GM19240 (cell line): Measurements from ENCODE around the gene MFGE8.
"Not testable (repeated sequence)": the region's sequence is repeated elsewhere in the genome, so short reads cannot be mapped to it uniquely, and the experiment has no call there.

Source experiments
- DNase-seq: peaks from one replicate; pipeline ENCODE4 v3.0.0; 2011; ENCODE audit warnings: low spot score; ENCODE audit not compliant: insufficient read length

Gene MFGE8

GRCh38 chr15:88913017-88913849, at the start of gene MFGE8:
TSS of gene MFGE8 (minus strand) at chr15:88913379. CDS start at chr15:88913319, 60 bp downstream.
- no peak for DNase-seq

GRCh38 chr15:88959445-88959844, 46.3 kb upstream of the MFGE8 start:
- no peak for DNase-seq

GRCh38 chr15:88956906-88957305, 43.7 kb upstream of the MFGE8 start:
- no peak for DNase-seq

- no peak for DNase-seq
These were observed 43.1 kb upstream of the MFGE8 start for GRCh38 chr15:88956263-88956662.

GRCh38 chr15:88954431-88955277, 41.5 kb upstream of the MFGE8 start:
- DNase-seq: no peak

- DNase-seq: no peak
These were observed 37.5 kb upstream of the MFGE8 start for GRCh38 chr15:88950600-88951160.

GRCh38 chr15:88949734-88950400, 36.7 kb upstream of the MFGE8 start:
- DNase-seq: no peak

- no peak for DNase-seq
These were observed 27.0 kb upstream of the MFGE8 start for GRCh38 chr15:88940110-88940675.

- DNase-seq: no peak
These were observed 26.3 kb upstream of the MFGE8 start for GRCh38 chr15:88939486-88939806.

- no peak for DNase-seq
These were observed 25.8 kb upstream of the MFGE8 start for GRCh38 chr15:88938802-88939485.

GRCh38 chr15:88934449-88934848, 21.3 kb upstream of the MFGE8 start:
- DNase-seq: not testable (repeated sequence)

- no peak for DNase-seq
These were observed 19.7 kb upstream of the MFGE8 start for GRCh38 chr15:88932875-88933330.

- no peak for DNase-seq
These were observed 19.2 kb upstream of the MFGE8 start for GRCh38 chr15:88932271-88932874.

GRCh38 chr15:88930579-88930978, 17.4 kb upstream of the MFGE8 start:
- no peak for DNase-seq

- not testable (repeated sequence) for DNase-seq
These were observed 16.3 kb upstream of the MFGE8 start for GRCh38 chr15:88929358-88930098.

- not testable (repeated sequence) for DNase-seq
These were observed 15.0 kb upstream of the MFGE8 start for GRCh38 chr15:88928192-88928591.

- DNase-seq: not testable (repeated sequence)
These were observed 12.5 kb upstream of the MFGE8 start for GRCh38 chr15:88925648-88926047.

- not testable (repeated sequence) for DNase-seq
These were observed 7.8 kb upstream of the MFGE8 start for GRCh38 chr15:88920892-88921435.
